Liver (tissue), 9 donors: ENCODE measurements around the gene LRRTM4. TPM values are rescaled to one million over a fixed set of nuclear protein-coding genes. Genes with fewer than 3 reads are reported as not detected.

Experiments used
- DNase-seq: peaks from one replicate; pipeline ENCODE4 v3.0.0-alpha.2; 2017; ENCODE audit warnings: low spot score
- H3K27ac ChIP-seq, 2 donors: one replicate each; pipeline ENCODE4 v1.7.0; 2013; ENCODE audit warnings: inconsistent platforms in 2 of 2, low read length in 2 of 2, control low read depth in 1 of 2, low read depth in 1 of 2, mild to moderate bottlenecking in 1 of 2
- H3K27me3 ChIP-seq, 4 donors: one replicate each; pipeline versions ENCODE4 v1.6.1 to v1.7.0; 2013; ENCODE audit warnings: low read length in 3 of 4, inconsistent platforms in 1 of 4, mild to moderate bottlenecking in 1 of 4, moderate library complexity in 1 of 4; ENCODE audit not compliant: control insufficient read depth in 4 of 4, insufficient read depth in 4 of 4
- H3K36me3 ChIP-seq, 4 donors: one replicate each; pipeline versions ENCODE4 v1.6.1 to v1.7.0; 2013; ENCODE audit warnings: low read length in 3 of 4, mild to moderate bottlenecking in 3 of 4, low read depth in 1 of 4, moderate library complexity in 1 of 4; ENCODE audit not compliant: control insufficient read depth in 4 of 4, insufficient read depth in 3 of 4
- H3K4me1 ChIP-seq, 4 donors: one replicate each; pipeline versions ENCODE4 v1.6.1 to v1.7.0; 2013; ENCODE audit warnings: low read length in 3 of 4, mild to moderate bottlenecking in 3 of 4, moderate library complexity in 1 of 4; ENCODE audit not compliant: control insufficient read depth in 4 of 4, insufficient read depth in 4 of 4
- H3K4me3 ChIP-seq, 3 donors: one replicate each; pipeline versions ENCODE4 v1.6.1 to v1.7.0; 2013; ENCODE audit warnings: low read length in 3 of 3, control low read depth in 1 of 3, low read depth in 1 of 3, mild to moderate bottlenecking in 1 of 3
- H3K9ac ChIP-seq, 2 donors: one replicate each; pipeline ENCODE4 v1.7.0; 2013; ENCODE audit warnings: low read length in 2 of 2, mild to moderate bottlenecking in 2 of 2, moderate library complexity in 2 of 2, control low read depth in 1 of 2, low read depth in 1 of 2
- H3K9me3 ChIP-seq, 4 donors: one replicate each; pipeline versions ENCODE4 v1.6.1 to v1.7.0; 2013; ENCODE audit warnings: low read length in 3 of 4; ENCODE audit not compliant: control insufficient read depth in 4 of 4
- ATF3 ChIP-seq: IDR thresholded peaks from 2 replicates; pipeline ENCODE4 v1.6.1; 2016; ENCODE audit warnings: antibody characterized with exemption
- CTCF ChIP-seq: fragments of 150-350 bp; IDR thresholded peaks from 2 replicates; pipeline ENCODE4 v1.5.1; 2017; ENCODE audit warnings: improper control_type of control experiment, low read depth, low read length; ENCODE audit not compliant: missing input control
- EGR1 ChIP-seq, 2 donors: IDR thresholded peaks; 2 replicates each; pipeline ENCODE4 v1.6.1; 2016 to 2018; ENCODE audit warnings: antibody characterized with exemption in 2 of 2, low read depth in 2 of 2
- FOXA1 ChIP-seq: IDR thresholded peaks from 2 replicates; pipeline ENCODE4 v1.6.1; 2016; ENCODE audit warnings: antibody characterized with exemption
- FOXA2 ChIP-seq: IDR thresholded peaks from 2 replicates; pipeline ENCODE4 v1.6.1; 2016; ENCODE audit warnings: antibody characterized with exemption
- GABPA ChIP-seq, 2 donors: IDR thresholded peaks in 1 of 2; conservative IDR thresholded peaks in 1 of 2; 2 replicates each; pipeline ENCODE4 v1.6.1; 2016; ENCODE audit warnings: antibody characterized with exemption in 2 of 2, mild to moderate bottlenecking in 1 of 2, moderate library complexity in 1 of 2
- HNF4A ChIP-seq, 2 donors: conservative IDR thresholded peaks; 2 replicates each; pipeline ENCODE4 v1.6.1; 2016; ENCODE audit warnings: antibody characterized with exemption in 2 of 2, mild to moderate bottlenecking in 2 of 2
- HNF4G ChIP-seq: IDR thresholded peaks from 2 replicates; pipeline ENCODE4 v1.6.1; 2016; ENCODE audit warnings: antibody characterized with exemption
- JUND ChIP-seq, 2 donors: IDR thresholded peaks; 2 replicates each; pipeline ENCODE4 v1.6.1; 2016; ENCODE audit warnings: antibody characterized with exemption in 2 of 2
- MAX ChIP-seq: IDR thresholded peaks from 2 replicates; pipeline ENCODE4 v1.6.1; 2016; ENCODE audit warnings: antibody characterized with exemption
- NR2F2 ChIP-seq: IDR thresholded peaks from 2 replicates; pipeline ENCODE4 v1.6.1; 2016; ENCODE audit warnings: antibody characterized with exemption
- RAD21 ChIP-seq, 2 donors: IDR thresholded peaks; 2 replicates each; pipeline ENCODE4 v1.6.1; 2016; ENCODE audit warnings: antibody characterized with exemption in 2 of 2, mild to moderate bottlenecking in 2 of 2
- REST ChIP-seq: IDR thresholded peaks from 2 replicates; pipeline ENCODE4 v1.6.1; 2016; ENCODE audit warnings: antibody characterized with exemption, mild to moderate bottlenecking
- RXRA ChIP-seq, 2 donors: IDR thresholded peaks; 2 replicates each; pipeline ENCODE4 v1.6.1; 2017 to 2018; ENCODE audit warnings: antibody characterized with exemption in 2 of 2, mild to moderate bottlenecking in 1 of 2
- SP1 ChIP-seq: IDR thresholded peaks from 2 replicates; pipeline ENCODE4 v1.6.1; 2018; ENCODE audit warnings: antibody characterized with exemption, mild to moderate bottlenecking
- TAF1 ChIP-seq: conservative IDR thresholded peaks from 2 replicates; pipeline ENCODE4 v1.6.1; 2016; ENCODE audit warnings: antibody characterized with exemption, mild to moderate bottlenecking
- YY1 ChIP-seq: IDR thresholded peaks from 2 replicates; pipeline ENCODE4 v1.6.1; 2016; ENCODE audit warnings: antibody characterized with exemption, mild to moderate bottlenecking
- ZBTB33 ChIP-seq: IDR thresholded peaks from 2 replicates; pipeline ENCODE4 v1.6.1; 2016; ENCODE audit warnings: antibody characterized with exemption
- WGBS: extraction: QIAGEN DNeasy Blood & Tissue Kit; methylation state at CpG from one replicate; pipeline ENCODE4 v1.1.7; 2013; 5-methylcytosine and 5-hydroxymethylcytosine counted together
- polyA plus RNA-seq, 2 donors: library from polyadenylated mRNA; stranded (reverse) in 1 of 2; unstranded in 1 of 2; fragments of 200-250 nt in 1 of 2; fragments of >200 nt in 1 of 2; fragmentation: Nextera tagmentation in 1 of 2; extraction: Ambion mirVana in 1 of 2; gene quantifications; one replicate each; pipeline versions ENCODE4 v1.2.1 to v1.2.3, GENCODE V29; 2013 to 2015
- total RNA-seq, 2 donors: library from RNA; depleted of rRNA; stranded (reverse); fragments of >200 nt; gene quantifications; one replicate each; pipeline ENCODE4 v1.2.3, GENCODE V29; 2014
- donor health status: healthy.
- donor health status: healthy.
- donor health status: healthy.
- donor health status: healthy.
- donor health status: healthy.

The LRRTM4 gene
- total and polyA plus RNA-seq, 4 donors: 0.06 to 0.09 (median 0.08) TPM; not detected in 1

- H3K9me3 ChIP-seq: no peaks in the 10 kb centered on the region
- peak overlapping the region in 1 of 2 donors; percentile 46 for H3K27ac ChIP-seq
- peaks cover 0 to 14% (median 13%) of the 10 kb centered on the region in 4 donors for H3K4me1 ChIP-seq
- WGBS: 51% methylated on average over 7 of the region's 7 CpGs
- H3K27me3 ChIP-seq: no peaks in the 10 kb centered on the region
- H3K36me3 ChIP-seq: no peaks in the 10 kb centered on the region
- DNase-seq: no peak
- peak overlapping the region in 1 of 3 donors; percentile 26 for H3K4me3 ChIP-seq
- no peak overlapping the region for H3K9ac ChIP-seq
- TF ChIP-seq CTCF (no peak), RXRA (IDR thresholded peaks at IDR 0.05) (peak; percentile 71 to 86), NR2F2 (no peak), TAF1 (no peak), RAD21 (IDR thresholded peaks at IDR 0.05) (peak; percentile 41 to 59), ZBTB33 (no peak), MAX (no peak), ATF3 (peak; percentile 37), EGR1 (IDR thresholded peaks at IDR 0.05; ENCODE audit: low read depth in 2 of 2) (no peak), HNF4G (peak; percentile 32), HNF4A (conservative IDR thresholded peaks at IDR 0.05) (peak; percentile 77 to 80), GABPA (IDR thresholded peaks at IDR 0.05 in 1 of 2, conservative IDR thresholded peaks at IDR 0.05 in 1 of 2) (no peak), FOXA1 (peak; percentile 63), JUND (IDR thresholded peaks at IDR 0.05) (peak; percentile 62 to 64), YY1 (peak; percentile 34), REST (peak; percentile 21), FOXA2 (peak; percentile 82), SP1 (peak; percentile 65)
Observed at GRCh38 chr2:77519888-77520506, 2.2 kb downstream of the LRRTM4 start.
